Measurements from ENCODE around the gene MAD1L1.
"Not testable (repeated sequence)": the region's sequence is repeated elsewhere in the genome, so short reads cannot be mapped to it uniquely, and the experiment has no call there.

MAD1L1 gene

GRCh38 chr7:1933066-1933750 lies 299.5 kb downstream of the MAD1L1 start:
- no peak for DNase-seq (ENCODE audit: low read depth in 3 of 3, low spot score in 1 of 3)

GRCh38 chr7:1931951-1932270 lies 300.8 kb downstream of the MAD1L1 start:
- DNase-seq (ENCODE audit: low read depth in 3 of 3, low spot score in 1 of 3), result no peak

GRCh38 chr7:1931256-1931950 lies 301.3 kb downstream of the MAD1L1 start:
- no peak for DNase-seq (ENCODE audit: low read depth in 3 of 3, low spot score in 1 of 3)

- DNase-seq (ENCODE audit: low read depth in 3 of 3, low spot score in 1 of 3), result no peak
Observed at GRCh38 chr7:1930381-1931065, 302.2 kb downstream of the MAD1L1 start.

- not testable (repeated sequence) for DNase-seq (ENCODE audit: low read depth in 3 of 3, low spot score in 1 of 3)
Observed at GRCh38 chr7:1929349-1929925, 303.3 kb downstream of the MAD1L1 start.

GRCh38 chr7:1928645-1929348 lies 303.9 kb downstream of the MAD1L1 start:
- no peak for DNase-seq (ENCODE audit: low read depth in 3 of 3, low spot score in 1 of 3)

GRCh38 chr7:1927937-1928644 lies 304.7 kb downstream of the MAD1L1 start:
- DNase-seq (ENCODE audit: low read depth in 3 of 3, low spot score in 1 of 3), result no peak

GRCh38 chr7:1926908-1927306 lies 305.8 kb downstream of the MAD1L1 start:
- no peak for DNase-seq (ENCODE audit: low read depth in 3 of 3, low spot score in 1 of 3)

- no peak for DNase-seq (ENCODE audit: low read depth in 3 of 3, low spot score in 1 of 3)
Observed at GRCh38 chr7:1925973-1926907, 306.5 kb downstream of the MAD1L1 start.

GRCh38 chr7:1925349-1925748 lies 307.4 kb downstream of the MAD1L1 start:
- no peak for DNase-seq (ENCODE audit: low read depth in 3 of 3, low spot score in 1 of 3)

GRCh38 chr7:1924258-1924817 lies 308.4 kb downstream of the MAD1L1 start:
- DNase-seq (ENCODE audit: low read depth in 3 of 3, low spot score in 1 of 3), result no peak

- DNase-seq (ENCODE audit: low read depth in 3 of 3, low spot score in 1 of 3), result no peak
Observed at GRCh38 chr7:1923409-1924257, 309.1 kb downstream of the MAD1L1 start.

- DNase-seq (ENCODE audit: low read depth in 3 of 3, low spot score in 1 of 3), result no peak
Observed at GRCh38 chr7:1922870-1923236, 309.9 kb downstream of the MAD1L1 start.

- DNase-seq (ENCODE audit: low read depth in 3 of 3, low spot score in 1 of 3), result peak in 1 of 3 donors; percentile 50
Observed at GRCh38 chr7:1922071-1922869, 310.5 kb downstream of the MAD1L1 start.

- DNase-seq (ENCODE audit: low read depth in 3 of 3, low spot score in 1 of 3), result no peak
Observed at GRCh38 chr7:1920881-1921280, 311.9 kb downstream of the MAD1L1 start.

GRCh38 chr7:1920266-1920681 lies 312.5 kb downstream of the MAD1L1 start:
- DNase-seq (ENCODE audit: low read depth in 3 of 3, low spot score in 1 of 3), result no peak

- DNase-seq (ENCODE audit: low read depth in 3 of 3, low spot score in 1 of 3), result no peak
Observed at GRCh38 chr7:1919539-1920265, 313.0 kb downstream of the MAD1L1 start.

Data from stimulated activated CD4-positive, alpha-beta T cell treated with anti-CD3 and anti-CD28 coated beads, TNF-alpha, amount 100 ng/mL, for 1 hour (primary cell).